ENCODE measurements around the gene ZNF215.
"Not testable (repeated sequence)": the region's sequence is repeated elsewhere in the genome, so short reads cannot be mapped to it uniquely, and the experiment has no call there.

The ZNF215 gene

GRCh38 chr11:6926208-6927029 lies at the start of gene ZNF215:
TSS of gene ZNF215 (plus strand) at chr11:6926426. CDS start at chr11:6932273, 5,847 bp downstream.
- peak; percentile 17 for DNase-seq

DNA sequence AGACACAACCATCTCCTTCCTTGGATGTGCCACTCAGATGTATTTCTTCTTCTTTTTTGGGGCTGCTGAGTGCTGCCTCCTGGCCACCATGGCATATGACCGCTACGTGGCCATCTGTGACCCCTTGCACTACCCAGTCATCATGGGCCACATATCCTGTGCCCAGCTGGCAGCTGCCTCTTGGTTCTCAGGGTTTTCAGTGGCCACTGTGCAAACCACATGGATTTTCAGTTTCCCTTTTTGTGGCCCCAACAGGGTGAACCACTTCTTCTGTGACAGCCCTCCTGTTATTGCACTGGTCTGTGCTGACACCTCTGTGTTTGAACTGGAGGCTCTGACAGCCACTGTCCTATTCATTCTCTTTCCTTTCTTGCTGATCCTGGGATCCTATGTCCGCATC lies 49.3 kb upstream of the ZNF215 start:
- no peak for DNase-seq

DNA sequence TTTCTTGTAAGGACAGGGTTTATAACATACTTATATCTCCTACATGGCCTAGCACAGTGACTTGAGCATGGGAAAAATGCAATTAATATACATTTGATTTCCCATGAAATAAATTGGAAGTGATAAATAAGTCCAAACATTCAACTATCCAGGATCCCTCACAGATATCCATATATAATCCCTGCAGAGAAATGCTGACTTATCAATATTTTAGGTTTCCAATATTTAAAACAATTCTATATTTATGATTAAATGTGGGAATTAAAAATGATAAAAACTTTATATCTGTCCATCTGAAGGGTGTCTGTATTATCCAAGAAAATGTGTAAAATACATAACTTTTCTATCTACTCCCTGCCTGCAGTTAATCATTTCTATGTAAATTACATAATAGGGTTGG lies 43.5 kb upstream of the ZNF215 start:
- DNase-seq, result no peak

- DNase-seq, result not testable (repeated sequence)
Observed at GRCh38 chr11:6887711-6888110, 38.5 kb upstream of the ZNF215 start.

- no peak for DNase-seq
Observed at GRCh38 chr11:6888830-6889229, 37.4 kb upstream of the ZNF215 start.

- no peak for DNase-seq
Observed at GRCh38 chr11:6889835-6890234, 36.4 kb upstream of the ZNF215 start.

GRCh38 chr11:6892400-6892799 lies 33.8 kb upstream of the ZNF215 start, which contains the start of gene OR2D2:
TSS of gene OR2D2 (minus strand) at chr11:6892500. CDS start at chr11:6892500, 0 bp downstream.
- DNase-seq, result no peak

DNA sequence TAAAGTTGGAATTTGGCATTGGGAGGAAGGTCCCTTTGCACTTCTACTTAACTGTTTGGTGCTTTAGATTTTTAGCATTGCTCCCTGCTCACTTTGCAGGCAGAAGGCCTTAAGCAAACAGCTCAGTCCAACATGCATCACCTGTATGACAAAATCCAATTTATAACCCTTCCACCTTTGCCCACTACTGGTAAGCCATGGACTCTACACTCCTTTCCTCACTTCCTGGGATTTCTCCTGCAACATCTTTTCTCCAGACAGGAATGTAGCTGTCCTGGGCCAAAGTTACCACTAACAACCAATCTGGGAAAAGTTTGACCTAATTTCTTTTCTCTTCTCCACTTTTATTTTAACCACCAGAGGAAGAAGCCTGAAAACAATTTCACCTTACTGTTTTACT lies 32.1 kb upstream of the ZNF215 start:
- DNase-seq, result no peak

- no peak for DNase-seq
Observed at GRCh38 chr11:6895010-6895409, 31.2 kb upstream of the ZNF215 start.

- no peak for DNase-seq
Observed at GRCh38 chr11:6898911-6899310, 27.3 kb upstream of the ZNF215 start.

- no peak for DNase-seq
Observed at GRCh38 chr11:6900327-6900999, 25.8 kb upstream of the ZNF215 start.

DNA sequence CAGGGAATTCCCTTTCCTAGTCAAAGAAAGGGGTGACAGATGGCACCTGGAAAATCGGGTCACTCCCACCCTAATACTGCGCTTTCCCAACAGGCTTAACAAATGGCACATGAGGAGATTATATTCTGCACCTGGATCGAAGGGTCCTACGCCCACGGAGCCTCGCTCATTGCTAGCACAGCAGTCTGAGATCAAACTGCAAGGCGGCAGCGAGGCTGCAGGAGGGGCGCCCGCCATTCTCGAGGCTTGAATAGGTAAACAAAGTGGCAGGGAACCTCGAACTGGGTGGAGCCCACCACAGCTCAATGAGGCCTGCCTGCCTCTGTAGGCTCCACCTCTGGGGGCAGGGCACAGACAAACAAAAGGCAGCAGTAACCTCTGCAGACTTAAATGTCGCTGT lies 21.4 kb upstream of the ZNF215 start:
- not testable (repeated sequence) for DNase-seq

- DNase-seq, result no peak
Observed at GRCh38 chr11:6911378-6911777, 14.8 kb upstream of the ZNF215 start.

DNA sequence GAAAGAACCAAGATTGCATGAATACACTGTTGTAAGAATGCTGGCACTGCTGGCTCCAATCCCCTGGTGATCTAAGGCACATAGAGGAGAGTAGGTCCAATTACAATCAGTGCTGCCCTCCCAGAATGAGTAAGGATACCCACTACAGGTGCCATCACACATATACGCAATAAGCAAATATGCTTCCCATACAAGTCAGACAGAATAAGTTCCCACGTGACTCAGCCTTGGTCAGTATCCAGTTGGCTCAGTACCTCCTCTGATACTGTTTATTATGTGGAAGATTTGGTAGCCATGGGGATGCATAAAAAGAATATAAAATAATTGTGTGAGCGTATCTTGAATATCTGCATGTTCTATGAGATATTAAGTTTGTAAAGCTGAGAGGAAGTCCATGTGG lies 14.3 kb upstream of the ZNF215 start:
- no peak for DNase-seq

- DNase-seq, result no peak
Observed at GRCh38 chr11:6919698-6920097, 6.5 kb upstream of the ZNF215 start.

GRCh38 chr11:6920702-6921101 lies 5.5 kb upstream of the ZNF215 start, which contains the start of gene OR2D3:
TSS of gene OR2D3 (plus strand) at chr11:6921002. CDS start at chr11:6921002, 0 bp downstream.
- no peak for DNase-seq

DNA sequence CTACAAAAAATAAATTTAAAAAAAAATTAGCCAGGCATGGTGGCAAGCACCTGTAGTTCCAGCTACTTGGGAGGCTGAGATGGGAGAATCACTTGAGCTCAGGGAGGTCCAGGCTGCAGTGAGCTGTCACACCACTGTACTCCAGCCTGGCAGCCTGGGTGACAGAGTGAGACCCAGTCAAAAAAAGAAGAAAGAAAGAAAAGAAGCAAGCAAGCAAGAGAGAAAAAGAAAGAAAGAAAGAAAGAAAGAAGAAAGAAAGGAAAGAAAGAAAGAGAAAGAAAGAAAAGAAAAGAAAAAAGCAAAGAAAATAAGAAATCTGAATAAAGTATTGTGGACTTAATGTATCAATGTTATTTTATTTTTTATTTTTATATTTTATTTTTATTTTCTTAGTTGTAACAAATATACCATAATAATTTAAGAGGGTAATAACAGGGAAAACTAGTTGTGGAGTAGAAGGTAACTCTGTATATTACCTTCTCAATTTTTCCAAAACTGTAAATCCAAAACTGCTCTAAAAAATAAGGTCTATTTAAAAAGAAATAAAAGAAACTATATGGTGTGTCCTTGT lies 1.1 kb upstream of the ZNF215 start:
- DNase-seq, result no peak

GRCh38 chr11:6925636-6926207 lies 504 bp upstream of the ZNF215 start:
- DNase-seq, result no peak

GRCh38 chr11:6927030-6927617 lies 898 bp downstream of the ZNF215 start:
- no peak for DNase-seq

DNA sequence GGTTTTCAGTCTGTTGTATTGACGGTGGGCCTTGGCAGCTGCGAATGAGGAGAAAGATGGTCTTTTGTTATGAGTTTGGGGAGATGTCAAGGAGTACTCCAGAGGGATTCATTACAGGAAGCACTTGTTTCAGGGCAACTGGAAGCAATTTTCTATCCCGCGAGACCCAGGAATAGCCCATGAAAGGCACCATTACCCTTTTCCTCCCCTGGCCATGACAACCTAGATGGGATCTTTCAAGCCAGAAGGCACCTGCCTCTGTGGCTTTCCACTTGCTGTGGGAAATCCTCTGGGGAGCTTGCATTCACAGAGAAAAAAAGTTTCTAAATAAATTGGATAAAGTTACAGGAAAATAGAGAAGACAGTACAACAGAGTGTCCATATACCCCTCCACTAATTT lies 2.7 kb downstream of the ZNF215 start:
- no peak for DNase-seq

DNA sequence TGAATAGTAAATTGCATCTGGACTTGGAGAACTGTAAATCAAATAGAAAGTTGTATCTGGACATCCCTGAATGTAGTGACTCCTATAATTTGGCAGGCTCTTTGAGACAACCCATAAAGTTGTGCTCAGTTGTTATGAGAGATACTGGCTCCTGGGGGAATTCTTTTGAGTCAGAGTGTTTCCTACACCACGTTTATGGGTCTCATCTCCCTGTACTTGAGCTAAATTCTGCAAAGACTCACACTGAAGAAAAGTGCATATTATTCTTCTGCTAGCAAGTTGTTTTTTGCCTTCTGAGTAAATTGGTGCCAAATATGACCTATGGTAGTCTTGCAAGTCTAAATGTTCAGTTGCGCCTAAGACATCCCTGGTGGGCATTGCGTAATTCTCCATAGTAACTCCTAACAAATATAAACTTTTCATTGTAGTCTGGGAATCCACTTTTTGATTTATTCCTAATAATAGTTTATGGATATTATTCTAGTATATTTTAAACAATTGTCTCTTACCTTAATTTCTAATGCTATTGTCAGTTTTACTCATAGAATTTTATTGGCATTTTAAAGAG lies 5.0 kb downstream of the ZNF215 start:
- no peak for DNase-seq

- DNase-seq, result no peak
Observed at GRCh38 chr11:6932145-6932544, 5.9 kb downstream of the ZNF215 start.

GRCh38 chr11:6941970-6942369 lies 15.7 kb downstream of the ZNF215 start:
- no peak for DNase-seq
